HepG2 (cell line): ENCODE data around the gene CREBZF. TPM values are rescaled to one million over a fixed set of nuclear protein-coding genes. Genes with fewer than 3 reads are reported as not detected.
A peak's percentile ranks its signal among the peaks of the same experiment; 100 is the strongest.
"Not testable (repeated sequence)": the region's sequence is repeated elsewhere in the genome, so short reads cannot be mapped to it uniquely, and the experiment has no call there.

Source experiments
- ATAC-seq: fragments of 200-7000 bp; cut with Tn5 transposase; 3 replicates; pipeline ENCODE4 v1.9.1; 2020; ENCODE audit warnings: mild to moderate bottlenecking, moderate library complexity
- BruUV-seq: library from RNA; stranded (reverse); fragments of 400-500 nt; replicated peaks from 2 replicates; lab custom pipeline; 2021; lab: Mats Ljungman, UMichigan
- CTCF ChIA-PET: fragments of 300-600 bp; formaldehyde crosslinking; extraction: SDS; loops from one replicate; lab custom pipeline; 2021; ENCODE audit warnings: low total read pairs, inconsistent platforms, low intra/inter-chr PET ratio; lab: Yijun Ruan, JAX
- POLR2A ChIA-PET: fragments of 350-600 bp; sonication (Branson Sonifier 250); formaldehyde crosslinking; loops from one replicate; lab custom pipeline; 2020; ENCODE audit warnings: antibody characterized with exemption, inconsistent platforms; lab: Yijun Ruan, JAX
- DNase-seq: peaks from one replicate; pipeline ENCODE4 v3.0.0-alpha.2; 2015; ENCODE audit warnings: low spot score
- FAIRE-seq: peaks from 3 replicates; lab custom pipeline; 2011; peaks lifted over from hg19 to GRCh38; lab: Jason Lieb, UNC
- H2AFZ ChIP-seq: one replicate; pipeline ENCODE4 v1.6.1; 2011; ENCODE audit warnings: low read length, inconsistent platforms
- H3K27ac ChIP-seq: fragments of 300-600 bp; 3 replicates; pipeline ENCODE4 v1.8.0; 2011; ENCODE audit warnings: mixed run types, mild to moderate bottlenecking, mixed read lengths, low read length, inconsistent platforms; ENCODE audit not compliant: insufficient read depth; ENCODE audit errors: extremely low read length
- H3K27me3 ChIP-seq, 2 experiments: fragments of 200-600 bp in 1 of 2; 2 replicates in 1 of 2; 3 replicates in 1 of 2; pipeline versions ENCODE4 v1.6.0 to v1.8.0; 2011; ENCODE audit warnings: low read length in 2 of 2, mild to moderate bottlenecking in 2 of 2, moderate library complexity in 2 of 2, inconsistent platforms in 1 of 2; ENCODE audit not compliant: insufficient read depth in 2 of 2, control insufficient read depth in 1 of 2
- H3K36me3 ChIP-seq, 2 experiments: fragments of 200-600 bp in 1 of 2; replicated peaks in 1 of 2; 2 replicates in 1 of 2; 3 replicates in 1 of 2; pipeline versions ENCODE4 v1.5.1 to v1.8.0; 2011; ENCODE audit warnings: low read length in 2 of 2, inconsistent platforms in 1 of 2; ENCODE audit not compliant: insufficient read depth in 2 of 2, control insufficient read depth in 1 of 2
- H3K4me1 ChIP-seq: 2 replicates; pipeline ENCODE4 v1.5.1; 2012; ENCODE audit warnings: low read length, inconsistent platforms; ENCODE audit not compliant: insufficient read depth
- H3K4me2 ChIP-seq: 2 replicates; pipeline ENCODE4 v1.6.0; 2011; ENCODE audit warnings: low read depth, low read length, inconsistent platforms
- H3K4me3 ChIP-seq, 3 experiments: fragments of 200-600 bp in 1 of 3; sonication (generic), shearing (Covaris generic) in 1 of 3; replicated peaks in 1 of 3; 2 replicates each; pipeline ENCODE4 v1.5.1; 2011 to 2016; ENCODE audit warnings: low read length in 3 of 3, inconsistent platforms in 2 of 3, low read depth in 2 of 3, mild to moderate bottlenecking in 2 of 3, control low read depth in 1 of 3, mixed read lengths in 1 of 3; ENCODE audit not compliant: insufficient read depth in 1 of 3
- H3K79me2 ChIP-seq: one replicate; pipeline ENCODE4 v1.6.1; 2011; ENCODE audit warnings: low read length, inconsistent platforms; ENCODE audit not compliant: insufficient read depth
- H3K9ac ChIP-seq: 2 replicates; pipeline ENCODE4 v1.6.0; 2011; ENCODE audit warnings: mild to moderate bottlenecking, low read depth, low read length, inconsistent platforms; ENCODE audit not compliant: insufficient read depth
- H3K9me3 ChIP-seq: 2 replicates; pipeline ENCODE4 v1.5.1; 2012; ENCODE audit warnings: mild to moderate bottlenecking, low read length
- H4K20me1 ChIP-seq: 2 replicates; pipeline ENCODE4 v1.6.0; 2011; ENCODE audit warnings: inconsistent platforms, mild to moderate bottlenecking, low read length, moderate library complexity; ENCODE audit not compliant: insufficient read depth
- HNF4A ChIP-seq: sonication (generic); formaldehyde crosslinking; IDR thresholded peaks from 2 replicates; pipeline ENCODE4 v1.4.0; 2020; ENCODE audit warnings: missing genetic modification reagents
- MAFF ChIP-seq: IDR thresholded peaks from 2 replicates; pipeline ENCODE4 v1.6.1; 2011; ENCODE audit warnings: low read depth, low read length, improper control_type of control experiment
- MAFK ChIP-seq, 2 experiments: IDR thresholded peaks in 1 of 2; conservative IDR thresholded peaks in 1 of 2; 2 replicates each; pipeline ENCODE4 v1.6.1; 2011; ENCODE audit warnings: improper control_type of control experiment in 2 of 2, low read length in 2 of 2
- SAFB2 ChIP-seq: sonication (generic); formaldehyde crosslinking; IDR thresholded peaks from 2 replicates; pipeline ENCODE4 v1.5.1; 2020; ENCODE audit warnings: missing genetic modification reagents, low read depth, mild to moderate bottlenecking, borderline replicate concordance
- ZNF431 ChIP-seq: sonication (generic); formaldehyde crosslinking; IDR thresholded peaks from 2 replicates; pipeline ENCODE4 v1.9.0; 2022; ENCODE audit warnings: missing genetic modification reagents, low read depth, mild to moderate bottlenecking, borderline replicate concordance
- ZNF644 ChIP-seq: IDR thresholded peaks from 2 replicates; pipeline ENCODE4 v1.6.1; 2016; ENCODE audit warnings: low read depth
- WGBS: methylation state at CpG from one replicate; pipeline ENCODE4 v1.1.6; 2017; ENCODE audit warnings: low lambda C conversion rate; 5-methylcytosine and 5-hydroxymethylcytosine counted together
- in situ Hi-C: cut with HindIII; loops from 2 replicates; pipeline ENCODE4 v1.10.0; 2017; ENCODE audit warnings: low pct_unique_long_range_greater_than_20kb; ENCODE audit not compliant: extremely low pct_ligation_motif_present
- intact Hi-C: fragments of 100-400 bp; cut with micrococcal nuclease; formaldehyde crosslinking; loops from one replicate; pipeline ENCODE4 v1.10.0; 2022; ENCODE audit not compliant: unreplicated experiment
- polyA plus RNA-seq, 8 experiments: library from polyadenylated mRNA; depleted of rRNA in 3 of 8; stranded (reverse) in 7 of 8; unstranded in 1 of 8; fragments of >200 nt; fragmentation: Illumina TruSeq in 4 of 8; extraction: Trizol in 4 of 8; gene quantifications; 2 replicates each; pipeline versions ENCODE4 v1.2.1 to v1.2.3, GENCODE V29; 2011 to 2016; ENCODE audit warnings: low read depth in 4 of 8, missing spikeins in 1 of 8, mixed read lengths in 1 of 8; ENCODE audit not compliant: insufficient read depth in 1 of 8
- total RNA-seq, 5 experiments: library from RNA; depleted of rRNA; stranded (reverse); fragments of >200 nt; fragmentation: Illumina TruSeq; extraction: Trizol; gene quantifications; 2 replicates each; pipeline ENCODE4 v1.2.3, GENCODE V29; 2016; ENCODE audit warnings: low read depth in 1 of 5

The CREBZF gene
- total and polyA plus RNA-seq, 2 of the 13 experiments (the other 11 are each of a cell fraction or from before 2014, with no cell fraction given): 30.6 to 43.1 TPM

GRCh38 chr11:85670949-85671663, 6.2 kb upstream of the CREBZF start:
- H3K36me3 ChIP-seq, H3K4me2 ChIP-seq, FAIRE-seq, H3K9me3 ChIP-seq, H3K27ac ChIP-seq, H3K9ac ChIP-seq, H3K27me3 ChIP-seq, BruUV-seq, CTCF ChIA-PET, H3K79me2 ChIP-seq, intact Hi-C loops, POLR2A ChIA-PET, H3K4me3 ChIP-seq, in situ Hi-C loops, H2AFZ ChIP-seq, H4K20me1 ChIP-seq: not testable (repeated sequence)
- peak; percentile 39; the same call in 1 of the 3 replicates for ATAC-seq
- peak; percentile 24 for DNase-seq
- TF ChIP-seq HNF4A (CRISPR knock-in tag): peak; percentile 69
- peak; percentile 34; the same call in 1 of the 2 replicates for TF ChIP-seq ZNF644 (CRISPR knock-in tag)
- peak; percentile 82; the same call in 1 of the 2 replicates for TF ChIP-seq ZNF431 (CRISPR knock-in tag)
- peaks cover 19% of the 10 kb centered on the region for H3K4me1 ChIP-seq

- H3K36me3 ChIP-seq: no peaks in the 10 kb centered on the region
- FAIRE-seq (no peak), ATAC-seq (no peak)
- no peaks in the 10 kb centered on the region for H3K9me3 ChIP-seq
- in situ Hi-C loops: no loop called here
- peaks cover 29% of the 10 kb centered on the region for H3K4me1 ChIP-seq
- peaks cover 14% of the 10 kb centered on the region for H3K79me2 ChIP-seq
- no peak overlapping the region for H3K27ac ChIP-seq
- intact Hi-C loops: no loop called here
- no peak overlapping the region for H3K9ac ChIP-seq
- POLR2A ChIA-PET: interaction anchor here (0.6 kb wide), 1 partner anchor 373 kb away, joined by 3 read pairs; no protein-coding TSS in a partner anchor
- H2AFZ ChIP-seq: no peak overlapping the region
- no peak for TF ChIP-seq SAFB2
- peak; percentile 23 to 56; a peak in 2 of 4 replicates for TF ChIP-seq MAFK (conservative IDR thresholded peaks at IDR 0.05 in 1 of 2, IDR thresholded peaks at IDR 0.05 in 1 of 2; ENCODE audit: low read length in 2 of 2)
- TF ChIP-seq MAFF: peak; percentile 60; the same call in 1 of the 2 replicates
- TF ChIP-seq, all 625 proteins: peak for 2
- H4K20me1 ChIP-seq: peaks cover 9% of the 10 kb centered on the region
- DNase-seq: no peak
- no peak overlapping the region for H3K4me3 ChIP-seq
- H3K27me3 ChIP-seq: no peaks in the 10 kb centered on the region; a peak in 1 of 5 replicates
- WGBS: 80% methylated on average over 1 of the region's 1 CpG
- BruUV-seq: no TSS peak
- CTCF ChIA-PET: no interaction called here
- H3K4me2 ChIP-seq: no peak overlapping the region
These were observed 3.2 kb upstream of the CREBZF start for GRCh38 chr11:85668157-85668556.
